ENCODE results near the gene COA1.

DNA sequence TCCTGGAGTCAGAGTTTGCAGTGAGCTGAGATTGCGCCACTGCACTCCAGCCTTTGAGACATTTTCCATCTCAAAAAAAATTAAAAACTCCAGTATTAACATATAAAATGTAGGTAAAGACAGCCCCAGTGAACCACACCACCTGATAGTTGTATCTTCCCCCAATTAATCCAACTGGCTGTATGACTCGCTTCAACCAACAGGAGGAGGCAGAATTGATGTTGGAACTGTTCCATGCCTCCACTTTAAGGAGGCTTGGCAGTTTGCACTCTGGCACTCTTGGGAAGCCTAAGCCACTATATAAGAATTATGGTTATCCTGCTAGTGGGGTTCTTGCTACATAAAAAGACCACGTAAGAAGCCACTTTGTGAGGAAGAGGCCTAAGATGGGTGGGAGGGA is 73.7 kb downstream of the COA1 start:
- TF ChIP-seq, protein P1, sequence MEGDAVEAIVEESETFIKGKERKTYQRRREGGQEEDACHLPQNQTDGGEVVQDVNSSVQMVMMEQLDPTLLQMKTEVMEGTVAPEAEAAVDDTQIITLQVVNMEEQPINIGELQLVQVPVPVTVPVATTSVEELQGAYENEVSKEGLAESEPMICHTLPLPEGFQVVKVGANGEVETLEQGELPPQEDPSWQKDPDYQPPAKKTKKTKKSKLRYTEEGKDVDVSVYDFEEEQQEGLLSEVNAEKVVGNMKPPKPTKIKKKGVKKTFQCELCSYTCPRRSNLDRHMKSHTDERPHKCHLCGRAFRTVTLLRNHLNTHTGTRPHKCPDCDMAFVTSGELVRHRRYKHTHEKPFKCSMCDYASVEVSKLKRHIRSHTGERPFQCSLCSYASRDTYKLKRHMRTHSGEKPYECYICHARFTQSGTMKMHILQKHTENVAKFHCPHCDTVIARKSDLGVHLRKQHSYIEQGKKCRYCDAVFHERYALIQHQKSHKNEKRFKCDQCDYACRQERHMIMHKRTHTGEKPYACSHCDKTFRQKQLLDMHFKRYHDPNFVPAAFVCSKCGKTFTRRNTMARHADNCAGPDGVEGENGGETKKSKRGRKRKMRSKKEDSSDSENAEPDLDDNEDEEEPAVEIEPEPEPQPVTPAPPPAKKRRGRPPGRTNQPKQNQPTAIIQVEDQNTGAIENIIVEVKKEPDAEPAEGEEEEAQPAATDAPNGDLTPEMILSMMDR (IDR thresholded peaks at IDR 0.05; ENCODE audit: low read length): no peak
- TF ChIP-seq EZH2 (optimal IDR thresholded peaks at IDR 0.05; ENCODE audit: low read depth, low read length) (no peak), EZH2phosphoT487 (IDR thresholded peaks at IDR 0.05; ENCODE audit: low read length) (no peak)
